Stimulated activated CD4-positive, alpha-beta T cell treated with anti-CD3 and anti-CD28 coated beads, Interleukin-1b, Interleukin-23, amount 100 ng/mL, for 1 hour (primary cell): ENCODE results near the gene KIAA0825.

Source experiments
- DNase-seq, 2 donors: peaks; one replicate each; pipeline ENCODE4 v3.0.0-alpha.2; 2020; ENCODE audit warnings: low read depth in 2 of 2

KIAA0825 gene

DNA sequence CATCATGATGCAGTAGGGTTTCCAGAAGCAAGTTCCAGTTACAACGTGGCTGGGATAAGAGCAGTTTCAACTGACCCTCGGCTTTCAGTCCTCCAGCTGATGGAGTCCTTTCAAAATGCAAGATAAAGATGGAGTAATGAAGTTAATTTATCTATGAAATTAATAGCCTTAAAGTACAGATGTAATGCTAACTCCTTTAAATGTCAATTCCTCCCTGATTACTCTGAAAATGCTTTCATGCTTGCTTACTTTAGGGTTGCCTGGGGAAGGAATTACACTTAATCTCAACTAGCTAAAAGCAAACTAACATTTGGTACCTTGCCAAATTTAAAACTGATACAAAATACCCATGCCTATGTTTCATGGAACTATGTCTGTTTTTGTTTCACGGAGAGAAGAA, 178.4 kb downstream of the KIAA0825 start:
- DNase-seq = no peak

DNA sequence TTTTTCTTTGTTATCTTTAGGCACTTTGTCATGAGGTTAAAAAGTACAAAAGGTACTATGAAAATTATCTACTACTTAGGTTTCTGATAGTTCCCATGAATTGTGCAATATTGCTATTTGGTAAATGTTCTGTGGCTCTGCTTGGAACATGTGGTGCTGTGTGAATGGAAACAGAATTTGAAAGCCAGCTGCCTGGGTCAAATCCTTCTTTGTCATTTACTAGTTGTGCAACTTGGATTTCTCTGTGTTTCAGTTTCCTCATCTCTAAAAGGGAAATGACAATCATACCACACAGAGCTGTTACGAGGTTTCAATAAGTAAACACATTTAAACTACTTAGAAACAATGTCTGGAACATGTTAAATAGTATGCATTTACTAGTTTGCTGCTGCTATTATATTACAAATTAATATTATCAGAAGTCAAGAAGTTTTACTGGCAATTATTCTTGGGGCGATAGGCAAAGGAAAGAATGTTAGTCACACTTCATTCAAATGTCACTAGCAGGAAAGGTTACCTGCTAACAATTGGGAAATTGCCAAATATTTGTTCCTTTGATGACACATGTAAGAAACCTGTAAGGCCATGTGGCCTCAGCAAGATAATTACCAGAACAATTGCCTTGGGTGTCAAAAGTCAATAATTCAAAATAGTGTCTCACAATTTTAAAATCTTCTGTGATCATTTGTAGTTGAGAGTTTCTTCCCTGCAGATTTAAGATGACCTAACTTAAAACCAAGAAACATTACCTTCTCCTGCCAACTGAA, 184.8 kb downstream of the KIAA0825 start:
- no peak for DNase-seq

DNA sequence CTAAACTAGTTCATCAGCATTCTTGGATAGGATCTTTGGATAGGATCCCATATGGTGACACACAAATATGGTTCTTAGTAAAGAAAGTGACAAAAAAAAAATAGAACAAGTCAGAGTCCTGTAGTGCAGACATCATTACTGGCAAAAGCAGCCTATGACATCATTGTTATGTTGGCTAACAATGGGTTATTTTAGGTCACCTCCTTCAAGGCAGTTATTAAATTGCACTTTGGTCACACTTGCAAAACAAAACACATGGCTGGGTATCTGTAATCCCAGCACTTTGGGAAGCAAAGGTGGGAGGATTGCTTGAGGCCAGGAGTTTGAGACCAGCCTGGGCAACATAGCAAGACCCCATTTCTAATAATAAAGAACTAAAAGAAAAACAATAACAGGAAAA, 185.9 kb downstream of the KIAA0825 start:
- DNase-seq = no peak

DNA sequence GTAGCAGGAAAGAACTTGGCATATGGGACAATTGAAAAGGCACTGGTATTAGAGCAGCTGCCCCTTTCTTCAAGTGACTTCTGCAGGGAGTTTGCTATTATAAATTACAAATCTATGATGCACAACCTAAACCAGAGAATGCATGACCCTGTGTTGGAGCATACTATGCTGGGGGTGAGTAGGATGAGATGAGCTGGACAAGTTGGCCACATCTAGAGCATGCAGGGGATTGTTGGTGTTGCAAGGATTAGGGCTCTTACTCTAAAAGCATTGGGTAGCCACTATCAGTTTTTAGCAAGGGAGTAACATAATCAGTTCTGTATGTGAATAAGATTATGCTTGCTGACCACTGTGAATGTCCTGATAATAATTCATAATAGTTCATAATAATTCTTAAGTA, 186.7 kb downstream of the KIAA0825 start:
- DNase-seq = no peak

DNA sequence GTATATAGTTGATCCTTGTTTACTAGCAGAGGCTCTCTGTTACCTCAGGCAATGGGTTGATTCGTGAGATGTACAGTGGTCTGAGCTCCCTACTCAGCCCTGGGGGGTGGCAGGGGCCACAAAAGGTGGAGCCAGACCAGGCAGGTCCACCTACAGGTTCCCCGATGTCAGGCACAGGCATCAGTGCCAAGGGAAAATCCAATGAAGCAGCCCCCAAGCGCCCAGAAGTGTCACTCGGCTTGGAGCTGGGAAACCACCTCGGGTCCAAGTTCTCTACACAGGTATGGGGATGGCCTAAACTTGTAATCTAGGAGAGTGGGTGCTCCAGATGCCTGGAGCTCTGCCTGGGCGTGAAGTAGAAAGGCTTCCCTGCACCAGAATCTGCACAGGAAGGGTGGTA, 188.8 kb downstream of the KIAA0825 start:
- DNase-seq = no peak

DNA sequence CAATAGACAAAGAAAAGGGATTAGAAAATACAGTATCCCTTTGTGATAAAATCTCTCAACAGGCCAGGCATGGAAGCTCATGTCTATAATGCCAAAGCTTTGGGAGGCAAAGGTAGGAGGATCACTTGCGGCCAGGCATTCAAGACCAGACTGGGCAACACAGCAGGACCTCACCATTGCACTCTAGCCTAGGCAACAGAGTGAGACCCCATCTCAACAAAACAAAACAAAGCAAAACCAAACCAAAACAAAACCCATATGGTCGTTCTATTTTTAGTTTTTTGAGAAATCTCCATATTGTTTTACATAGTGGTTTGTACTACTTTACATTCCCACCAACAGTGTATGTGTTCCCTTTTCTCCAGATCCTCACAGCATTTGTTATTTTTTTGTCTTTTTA, 193.0 kb downstream of the KIAA0825 start:
- no peak for DNase-seq

DNA sequence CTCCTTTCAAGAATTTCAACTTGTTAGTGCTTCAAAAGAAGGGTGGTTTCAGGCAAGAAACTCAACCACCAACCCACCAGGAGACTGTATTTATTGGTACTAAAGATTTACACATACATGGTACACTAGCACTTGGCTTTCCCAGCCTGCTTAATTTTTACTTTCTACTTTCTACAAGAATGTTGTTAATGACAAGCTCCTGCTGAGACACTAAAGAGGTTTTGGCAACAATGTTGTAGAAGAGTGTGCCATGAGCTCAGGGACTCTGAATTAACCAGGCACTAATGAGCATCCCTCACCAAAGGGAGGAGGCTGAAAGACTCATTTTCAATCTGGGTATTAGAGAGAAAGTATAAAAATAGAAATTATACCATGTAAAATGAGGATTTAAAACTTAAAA, 195.0 kb downstream of the KIAA0825 start:
- no peak for DNase-seq

DNA sequence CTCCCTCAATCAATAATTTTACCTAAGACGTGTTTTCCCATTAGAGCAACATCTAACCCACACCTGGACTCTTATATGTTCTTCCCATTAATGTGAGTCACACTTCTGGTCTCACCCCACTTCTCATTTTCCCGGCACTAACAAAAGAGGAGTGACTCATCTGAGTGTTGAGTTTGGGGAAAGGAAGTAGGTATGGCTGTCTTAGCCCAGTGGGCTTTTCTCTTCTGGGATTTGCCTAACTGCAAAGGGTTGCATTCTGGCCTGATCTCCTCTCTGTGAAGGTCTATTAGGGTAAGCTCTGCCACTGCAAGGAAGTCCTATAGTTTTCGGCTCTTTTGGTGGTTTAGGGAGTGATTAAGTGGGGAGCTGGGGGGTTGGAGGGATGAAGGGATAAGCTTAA, 195.6 kb downstream of the KIAA0825 start:
- no peak for DNase-seq

DNA sequence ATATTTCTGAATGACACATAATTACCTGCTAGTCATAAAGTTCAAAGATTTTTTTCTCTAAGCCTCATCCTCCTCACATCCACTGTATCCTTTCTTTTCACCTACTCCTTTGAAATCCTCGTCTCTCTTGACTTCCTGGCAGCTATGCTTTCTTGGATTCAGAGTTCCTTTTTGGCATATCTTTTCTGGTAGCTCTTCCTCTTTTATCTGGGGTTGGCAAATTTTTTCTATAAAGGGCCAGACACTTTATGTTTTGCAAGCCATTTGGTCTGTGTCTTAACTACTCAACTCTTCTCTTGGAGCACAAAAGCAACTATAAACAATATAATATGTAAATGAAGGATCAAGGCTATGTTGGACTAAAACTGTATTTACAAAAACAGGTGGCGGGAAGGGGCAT, 197.5 kb downstream of the KIAA0825 start:
- DNase-seq = no peak

DNA sequence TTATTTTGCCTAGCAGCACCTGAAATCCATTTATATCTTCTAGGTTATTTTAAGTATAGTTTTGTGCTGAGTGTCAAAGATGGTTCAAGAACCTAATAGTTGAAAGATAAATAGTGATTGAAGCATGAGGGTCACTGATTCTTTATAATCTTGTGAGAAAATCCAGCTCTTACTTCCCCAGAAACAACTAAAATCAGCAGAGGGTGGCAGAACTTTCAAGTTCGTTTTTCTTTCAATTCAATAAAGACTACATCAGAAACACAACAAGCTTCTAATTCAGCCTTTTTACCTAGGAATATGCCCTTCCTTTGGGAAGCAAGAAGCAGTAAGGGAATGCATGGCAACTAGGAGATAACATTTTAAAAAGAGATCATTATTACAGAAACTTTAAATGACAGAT, 202.6 kb downstream of the KIAA0825 start:
- DNase-seq = no peak

DNA sequence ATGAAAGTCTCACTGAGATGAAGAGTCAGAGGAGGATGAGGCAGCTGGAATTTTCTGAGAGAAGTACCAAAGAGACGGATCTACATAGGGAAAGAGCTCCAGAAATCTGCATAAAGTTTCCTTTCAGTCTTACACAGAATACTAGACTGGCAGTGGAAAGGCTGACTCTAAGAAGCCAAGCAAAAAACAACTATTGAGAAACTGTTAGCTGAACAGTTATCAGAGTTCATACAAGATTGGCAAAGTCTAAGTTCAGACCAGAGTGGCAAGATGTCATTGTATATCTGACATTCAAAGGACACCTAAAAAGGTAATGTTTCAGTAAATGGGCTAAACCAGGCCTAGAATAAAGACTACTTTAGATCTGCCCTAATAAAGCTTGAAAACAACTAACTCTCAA, 209.0 kb downstream of the KIAA0825 start:
- no peak for DNase-seq

DNA sequence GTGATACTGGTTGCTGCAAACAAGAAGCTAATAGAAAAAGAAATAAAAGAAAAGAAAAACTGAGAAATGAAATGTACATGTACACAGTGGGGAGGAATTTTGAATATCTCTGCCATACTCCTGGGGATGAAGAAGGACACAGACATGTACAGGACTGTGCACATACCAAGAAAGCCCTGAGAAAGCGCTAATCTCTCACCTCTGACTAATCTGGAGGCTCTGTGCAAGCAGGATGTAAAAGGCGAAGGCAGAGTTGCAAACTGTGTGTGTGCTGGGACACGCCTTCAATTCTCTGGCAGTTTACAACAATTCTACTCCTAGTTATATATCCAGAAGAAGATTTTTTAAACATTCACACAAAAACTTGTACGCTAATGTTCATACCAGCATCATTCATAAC, 211.4 kb downstream of the KIAA0825 start:
- no peak for DNase-seq

DNA sequence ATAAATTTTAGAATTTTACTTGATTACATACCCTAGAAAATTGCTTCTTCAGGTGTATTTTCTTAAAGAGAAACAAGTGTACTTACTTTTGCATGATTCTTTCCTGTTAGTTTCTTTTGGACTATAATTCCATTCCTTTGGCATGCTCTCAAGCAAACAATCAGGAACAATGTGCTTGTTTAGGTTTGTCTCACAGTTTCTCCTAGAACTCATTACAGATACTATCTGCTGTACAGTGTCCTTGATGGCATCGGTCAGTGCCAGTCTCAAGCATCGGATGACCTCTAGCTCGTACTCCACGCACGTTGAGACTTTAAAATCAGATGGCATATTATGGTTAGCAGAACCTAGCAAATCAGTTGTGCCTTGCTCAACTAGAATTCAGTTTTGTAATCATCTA, 214.9 kb downstream of the KIAA0825 start:
- DNase-seq = no peak

DNA sequence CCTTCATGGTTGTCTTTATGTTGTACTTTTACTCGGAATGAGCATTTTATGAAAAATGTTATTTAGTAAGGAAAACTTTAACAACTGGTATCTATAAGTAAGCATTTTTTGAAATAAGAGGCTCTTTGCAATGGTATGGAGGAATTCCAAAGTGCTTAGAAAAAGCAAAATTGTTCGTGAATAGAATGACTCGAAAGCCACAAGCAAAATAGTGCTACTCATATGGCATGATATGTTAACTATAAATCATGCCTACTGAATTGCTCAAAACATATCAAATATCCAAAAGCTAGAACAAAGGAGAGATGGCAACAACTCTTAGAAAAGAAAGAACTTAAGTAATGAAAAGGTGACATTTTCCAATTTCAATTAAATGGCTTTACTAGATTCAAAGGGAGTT, 216.3 kb downstream of the KIAA0825 start:
- DNase-seq = no peak

DNA sequence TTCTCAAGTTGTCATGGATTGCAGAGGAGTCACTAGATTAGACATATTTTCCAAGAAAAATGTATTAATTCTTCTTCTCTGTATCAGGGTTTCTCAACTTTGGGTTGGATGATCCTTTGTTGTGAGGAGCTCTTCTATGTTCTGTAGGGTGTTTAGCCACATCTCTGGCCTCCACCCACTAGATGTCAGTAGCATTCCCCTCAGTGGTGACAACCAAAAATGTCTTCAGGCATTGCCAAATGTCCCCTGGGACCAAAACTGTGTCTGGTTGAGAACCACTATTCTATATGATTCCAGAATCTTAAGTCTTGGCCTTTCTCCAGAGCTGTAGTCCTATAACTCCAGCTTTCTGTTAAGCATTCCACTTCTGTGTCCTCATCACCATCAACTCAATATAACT, 220.9 kb downstream of the KIAA0825 start:
- no peak for DNase-seq

DNA sequence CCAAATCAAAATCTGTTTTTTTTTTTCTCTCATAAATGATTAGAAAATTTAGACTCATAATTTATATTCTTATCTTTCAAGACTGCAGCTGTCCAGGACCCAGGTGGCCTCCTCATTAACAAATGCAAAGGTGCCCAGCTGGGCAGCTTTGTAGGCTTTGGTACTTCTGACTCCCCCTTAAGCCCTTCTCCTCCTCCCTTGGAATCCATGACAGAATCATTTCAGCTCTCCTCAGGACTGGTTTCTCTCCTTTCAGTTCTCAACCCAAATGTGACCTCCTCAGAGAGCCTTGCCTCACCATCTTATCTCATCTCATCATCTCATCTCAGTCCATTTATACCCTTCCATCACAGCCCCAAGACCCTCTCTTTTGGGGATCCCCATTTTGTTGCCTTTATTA, 221.7 kb downstream of the KIAA0825 start:
- no peak for DNase-seq

DNA sequence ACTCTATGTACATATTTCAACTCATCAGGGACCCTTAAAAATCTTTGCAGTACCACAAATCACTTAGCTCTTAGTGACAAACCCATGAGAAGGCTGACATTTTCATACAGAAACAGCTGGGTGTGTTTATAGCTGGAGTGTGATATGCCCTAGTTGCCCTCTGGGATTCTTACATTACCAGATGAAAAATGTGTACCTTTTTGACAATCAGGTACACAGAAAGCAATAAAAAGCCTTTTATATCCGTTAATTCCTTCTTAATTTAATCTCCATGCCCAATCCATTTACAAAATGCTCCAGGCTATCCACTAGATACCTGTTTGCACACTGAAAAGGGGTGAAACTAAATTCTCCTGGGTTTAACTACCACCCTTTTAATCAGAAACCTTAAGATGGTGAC, 222.9 kb downstream of the KIAA0825 start:
- DNase-seq = no peak

DNA sequence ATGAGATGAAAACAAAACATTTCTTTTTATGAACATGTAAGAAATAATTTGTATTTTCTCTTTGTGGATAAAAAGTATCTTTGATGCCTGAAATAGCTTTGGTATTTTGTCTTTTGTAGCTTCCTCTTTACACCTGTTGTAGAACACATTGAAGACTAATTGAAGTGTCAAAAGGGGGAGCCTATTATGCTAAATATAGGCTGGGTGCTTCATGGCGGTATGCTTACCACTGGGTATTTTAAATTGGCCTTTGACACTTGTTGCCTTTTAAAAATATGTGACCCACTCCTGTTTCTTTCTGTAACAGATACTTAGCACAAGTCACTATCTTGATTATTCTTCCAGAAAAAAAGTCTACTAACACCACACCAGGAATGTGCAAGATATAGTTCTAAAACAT, 226.4 kb downstream of the KIAA0825 start:
- no peak for DNase-seq

DNA sequence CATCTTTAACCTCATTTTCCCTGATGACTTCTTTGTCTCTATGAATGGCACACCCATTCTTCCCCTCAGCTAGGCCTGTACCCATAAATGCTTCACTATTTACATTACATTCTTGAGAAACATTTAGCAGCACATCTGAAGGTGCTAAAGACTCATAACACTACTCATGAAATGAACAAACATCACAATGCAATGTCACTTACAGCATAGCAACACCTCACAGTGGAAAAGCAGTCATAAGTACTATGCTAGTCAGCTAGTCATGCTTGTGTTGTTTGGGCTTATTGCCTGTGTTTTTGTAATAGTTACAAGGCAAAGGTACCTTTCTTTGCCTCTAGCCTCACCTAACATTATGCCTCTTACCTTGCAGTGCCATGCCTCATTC, 228.9 kb downstream of the KIAA0825 start:
- no peak for DNase-seq

DNA sequence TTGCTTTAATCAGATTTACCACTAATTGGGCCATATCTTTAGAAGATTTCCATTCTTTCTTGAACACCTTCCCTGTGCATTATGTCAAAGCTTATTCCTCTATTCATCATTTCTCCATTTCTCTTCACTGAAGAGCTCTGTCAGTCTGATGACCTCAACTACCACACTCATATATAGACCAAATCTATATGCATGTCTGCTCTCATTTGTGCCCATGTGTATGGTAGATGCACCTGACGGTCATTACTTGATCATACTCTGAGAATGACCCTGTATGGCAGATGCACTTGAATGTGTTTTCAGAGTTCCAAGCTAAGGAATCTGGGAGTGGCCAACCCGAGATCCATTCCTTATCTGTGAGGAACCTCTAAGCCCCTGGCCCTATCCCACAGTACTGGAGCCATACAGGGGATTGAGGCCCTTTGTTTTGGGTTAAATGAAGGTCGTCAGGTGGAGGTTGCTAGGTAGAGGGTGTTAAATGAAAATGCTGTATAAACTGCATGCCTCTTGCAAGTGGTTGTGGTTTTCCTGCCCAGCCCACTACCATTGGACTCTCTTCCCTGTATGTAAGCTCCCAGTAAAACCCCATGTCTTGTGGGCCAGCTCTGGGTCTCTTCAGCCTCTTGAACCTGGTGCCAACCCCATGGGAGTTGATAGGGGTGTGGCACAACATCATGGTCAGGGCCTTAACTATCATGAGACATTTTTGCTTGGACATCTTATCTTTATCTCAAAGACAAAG, 229.5 kb downstream of the KIAA0825 start:
- DNase-seq = no peak

DNA sequence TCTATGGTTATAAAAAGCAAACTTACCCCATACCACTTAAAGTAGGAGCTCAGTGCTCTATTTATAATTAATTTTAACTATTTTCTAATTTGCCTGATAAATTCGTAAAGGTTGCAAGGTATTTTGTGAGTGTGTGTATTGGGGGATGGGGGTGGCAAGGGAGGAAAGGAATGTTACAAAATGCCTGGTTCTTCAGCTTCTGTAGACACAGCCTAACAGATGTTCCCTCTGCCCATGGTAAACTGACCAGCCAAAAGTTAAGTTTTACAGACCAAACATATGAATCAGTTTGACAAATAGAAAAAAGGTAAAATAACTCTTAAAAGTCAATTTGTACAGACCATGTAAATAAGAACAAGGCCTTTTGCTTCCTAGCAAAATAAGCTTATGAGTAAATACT, 232.6 kb downstream of the KIAA0825 start:
- no peak for DNase-seq

DNA sequence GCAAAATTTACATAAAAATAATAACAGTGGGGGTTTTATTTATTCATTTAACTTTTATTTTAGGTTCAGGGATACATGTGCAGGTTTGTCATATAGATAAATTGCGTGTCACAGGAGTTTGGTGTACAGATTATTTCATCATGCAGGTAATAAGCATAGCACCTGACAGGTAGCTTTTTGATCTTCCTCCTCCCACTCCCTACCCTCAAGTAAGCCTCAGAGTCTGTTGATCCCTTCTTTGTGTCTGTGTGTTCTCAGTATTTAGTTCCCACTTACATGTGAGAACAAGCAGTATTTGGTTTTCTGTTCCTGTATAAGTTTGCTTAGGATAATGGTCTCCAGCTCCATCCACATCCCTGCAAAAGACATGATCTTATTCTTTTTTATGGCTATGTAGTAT, 240.3 kb downstream of the KIAA0825 start:
- DNase-seq = no peak

DNA sequence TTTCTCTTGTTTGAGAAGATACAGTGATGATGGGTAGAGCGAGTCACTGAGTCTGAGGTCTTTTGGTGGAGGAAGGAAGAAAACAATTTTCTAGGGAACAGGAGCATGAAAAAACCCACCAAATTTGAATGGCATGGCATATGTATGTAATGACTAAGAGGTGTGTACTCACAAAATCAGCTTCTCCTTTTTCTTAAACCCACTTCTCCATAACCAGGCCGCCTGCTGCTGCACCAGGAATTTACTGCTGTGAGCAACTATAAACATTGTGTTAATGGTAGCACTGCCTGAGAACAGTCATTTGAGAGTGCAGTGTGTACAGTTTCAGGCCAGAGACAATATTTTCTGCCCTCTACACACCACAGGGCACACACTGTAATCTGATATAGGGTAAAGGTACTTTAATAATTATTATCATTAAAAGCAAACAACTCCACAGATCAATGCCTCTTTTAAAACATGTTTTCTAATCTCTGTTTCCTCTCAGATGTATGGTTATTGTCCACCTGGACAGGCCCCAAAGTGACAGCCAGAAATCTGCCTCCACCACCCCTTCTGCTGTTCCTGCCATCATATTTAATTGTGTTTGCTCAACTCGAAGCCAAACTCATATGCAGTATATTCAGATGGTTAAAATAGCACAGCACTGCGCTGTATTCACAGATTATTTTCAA, 241.6 kb downstream of the KIAA0825 start:
- DNase-seq = no peak
